ENCODE measurements around the gene ELK3.

The ELK3 gene

DNA sequence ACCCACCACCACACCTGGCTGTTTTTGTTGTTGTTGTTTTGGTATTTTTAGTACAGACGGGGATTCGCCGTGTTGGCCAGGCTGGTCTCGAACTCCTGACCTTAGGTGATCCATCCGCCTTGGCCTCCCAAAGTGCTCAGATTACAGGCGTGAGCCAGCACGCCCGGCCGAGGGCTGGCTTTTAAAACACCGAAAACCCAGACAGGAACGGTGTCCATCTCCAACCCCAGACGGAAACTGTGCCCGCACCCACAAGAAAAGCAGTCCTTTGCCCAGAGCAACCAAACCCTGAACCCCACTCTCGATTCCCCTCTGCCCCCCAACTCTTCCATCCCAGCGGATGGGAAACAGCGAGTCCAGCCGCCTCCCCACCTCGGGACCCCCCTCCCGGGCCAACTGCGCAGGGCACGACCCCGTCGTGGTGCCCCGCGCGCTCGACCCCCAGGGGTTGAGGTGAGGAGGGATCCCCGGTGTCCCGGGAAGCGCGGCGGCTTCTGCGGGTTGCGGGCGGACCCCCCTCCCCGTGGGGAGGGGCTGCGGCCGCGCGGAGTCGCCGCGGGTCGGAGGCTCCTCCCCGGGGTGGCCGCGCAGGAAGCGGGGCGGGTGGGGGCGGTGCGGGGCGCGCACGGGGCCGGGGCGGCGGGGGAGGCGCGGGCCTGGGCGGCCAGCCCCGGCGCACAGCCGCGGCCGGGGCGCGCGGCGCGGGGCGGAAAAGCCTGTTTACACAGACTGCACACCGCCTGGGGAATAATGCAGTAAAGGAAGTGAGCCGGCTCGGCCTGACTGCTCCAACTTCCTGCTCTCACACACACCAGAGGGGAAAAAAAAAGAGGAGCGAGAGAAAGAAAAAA, at the start of gene ELK3:
ELK3 (plus strand) TSS at position 651 of the 851 bp plus-strand sequence.
- peak; percentile 77 for DNase-seq (ENCODE audit: low spot score)

DNA sequence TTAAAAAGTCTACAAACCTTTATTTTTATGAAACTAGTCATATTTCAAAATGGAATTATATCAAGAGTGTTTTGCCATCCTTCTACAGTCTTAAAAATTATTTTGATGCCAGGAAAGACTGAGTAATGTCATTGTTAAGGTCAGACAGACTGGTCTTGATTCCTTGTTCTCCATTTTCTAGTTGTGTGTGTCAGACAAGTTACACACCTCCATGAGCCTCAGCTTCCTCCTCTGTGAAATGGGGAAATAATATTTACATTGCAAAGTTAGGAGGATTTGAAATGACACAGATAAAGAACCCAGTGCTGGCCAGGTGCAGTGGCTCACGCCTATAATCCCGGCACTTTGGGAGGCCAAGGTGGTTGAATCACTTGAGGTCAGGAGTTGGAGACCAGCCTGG, 47.4 kb upstream of the ELK3 start:
- DNase-seq (ENCODE audit: low spot score), result peak; percentile 44

DNA sequence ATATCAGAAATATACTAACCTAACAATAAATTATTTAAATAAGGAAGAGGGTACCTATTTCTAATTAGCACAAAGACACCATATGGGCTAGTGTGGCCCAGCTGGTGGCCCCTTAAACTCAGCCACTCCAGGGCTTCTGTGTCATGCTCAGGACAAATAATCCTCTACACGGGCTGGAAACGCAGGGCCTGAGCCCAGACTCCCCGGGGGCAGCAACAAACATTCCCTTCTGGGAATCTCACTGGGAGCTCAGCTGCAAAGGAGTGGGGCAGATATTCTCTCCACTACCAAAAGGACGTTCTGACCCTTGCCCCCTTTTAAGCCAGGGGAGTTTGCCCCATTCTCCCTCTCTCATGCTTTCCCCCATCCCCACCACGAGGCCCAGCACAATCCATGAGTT, 43.7 kb upstream of the ELK3 start:
- no peak for DNase-seq (ENCODE audit: low spot score)

DNA sequence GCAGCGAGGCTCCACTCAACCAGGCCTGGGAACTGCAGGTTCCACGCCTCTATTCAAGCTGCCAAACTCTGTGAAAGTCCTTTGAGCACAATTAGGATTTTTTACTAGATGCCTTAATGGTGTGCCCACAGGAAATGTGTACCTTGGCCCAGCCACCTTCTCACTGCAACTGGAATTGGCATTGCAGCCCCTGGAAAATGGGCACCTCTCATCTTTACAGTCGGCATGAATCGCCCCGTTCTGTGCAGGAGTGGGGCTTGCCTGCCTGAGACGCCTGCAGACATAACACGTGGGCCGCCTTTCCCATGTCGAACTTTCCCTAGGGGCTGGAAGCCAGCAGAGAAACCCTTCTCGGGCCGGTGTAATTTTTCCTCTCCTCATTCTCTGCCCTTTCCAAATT, 42.0 kb upstream of the ELK3 start:
- DNase-seq (ENCODE audit: low spot score), result no peak

DNA sequence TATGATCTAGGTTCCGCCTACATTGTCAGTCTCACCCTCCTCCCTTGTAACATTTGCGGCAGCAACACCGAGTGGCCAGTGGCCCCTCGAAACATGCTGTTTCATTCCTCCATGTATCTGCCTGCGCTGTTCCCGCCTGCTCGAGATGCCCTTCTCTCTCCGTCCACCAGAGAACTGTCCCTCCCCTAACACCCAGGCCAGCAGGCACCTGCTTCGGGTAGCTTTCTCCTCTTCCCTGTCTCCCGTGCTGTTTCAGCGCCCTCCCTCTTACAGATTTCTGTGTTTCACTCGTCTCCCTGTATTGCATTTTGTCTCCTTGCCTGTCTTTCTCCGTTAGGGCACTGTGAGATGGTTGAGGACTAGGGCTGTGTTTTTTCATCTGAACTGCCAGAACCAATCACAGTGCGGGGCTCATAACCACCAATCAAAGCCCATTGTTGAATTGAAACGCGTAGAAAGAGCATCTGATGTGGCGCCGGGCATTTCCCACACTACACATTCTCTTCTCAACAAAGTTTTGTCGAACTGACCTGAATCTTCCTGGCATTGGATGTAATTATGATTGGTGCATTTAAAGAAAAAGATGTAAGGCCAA, 40.9 kb upstream of the ELK3 start:
- no peak for DNase-seq (ENCODE audit: low spot score)

DNA sequence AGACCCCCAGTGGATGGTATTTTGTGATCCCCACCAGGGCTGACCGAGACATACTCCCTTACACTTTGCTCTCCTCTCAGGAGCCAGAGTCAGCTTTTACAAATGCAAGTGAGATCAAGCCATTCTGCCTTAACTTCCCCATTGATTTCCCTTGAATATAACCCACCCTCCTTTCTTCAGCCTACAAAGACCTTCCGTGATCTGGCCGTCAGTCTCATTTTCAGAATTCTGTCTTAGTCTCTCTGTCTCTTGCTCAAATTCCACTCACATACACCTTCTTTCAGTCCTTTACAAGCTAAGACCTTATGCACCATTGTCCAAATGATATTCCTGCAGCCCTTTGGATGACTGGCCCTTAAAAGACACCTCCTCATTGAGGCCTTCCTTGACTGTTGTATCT, 39.0 kb upstream of the ELK3 start:
- DNase-seq (ENCODE audit: low spot score), result no peak

DNA sequence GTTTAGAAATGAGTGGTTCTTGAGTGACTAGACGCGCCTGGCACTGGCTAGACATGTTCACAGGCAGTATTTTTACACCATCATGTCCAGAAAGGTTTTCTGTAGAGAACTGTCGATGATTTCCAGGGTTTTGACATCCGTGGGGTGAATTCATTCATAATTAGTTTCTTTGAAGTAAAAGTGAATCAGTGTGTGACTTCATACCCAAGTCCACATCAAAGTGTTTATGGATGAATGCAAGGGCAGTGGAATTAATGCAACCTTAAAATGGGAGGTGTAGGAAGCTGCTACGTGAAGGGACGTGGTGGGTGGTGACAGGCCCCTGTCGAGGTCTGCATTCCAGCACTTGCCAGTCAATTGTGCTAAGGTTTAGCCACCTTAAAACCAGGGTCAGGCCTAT, 38.4 kb upstream of the ELK3 start:
- no peak for DNase-seq (ENCODE audit: low spot score)

DNA sequence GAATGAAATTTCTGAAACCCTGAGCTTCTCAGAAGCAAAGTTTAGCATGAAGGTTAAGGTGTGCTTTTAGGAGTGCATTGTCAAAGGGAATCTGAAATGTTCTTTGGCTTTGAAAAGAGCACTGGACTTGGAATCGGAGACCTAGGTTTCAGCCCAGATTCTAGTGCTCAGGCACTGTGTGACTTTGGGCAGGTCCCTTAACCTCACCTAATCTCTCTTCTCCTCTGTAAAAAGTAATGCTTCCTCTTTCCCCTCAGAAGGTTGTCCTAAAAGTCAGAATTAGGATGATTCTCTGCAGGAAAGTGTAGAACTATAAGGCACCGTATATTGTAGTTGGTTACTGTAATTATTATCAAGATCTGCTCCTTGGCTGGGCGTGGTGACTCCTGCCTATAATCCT, 38.0 kb upstream of the ELK3 start:
- no peak for DNase-seq (ENCODE audit: low spot score)

DNA sequence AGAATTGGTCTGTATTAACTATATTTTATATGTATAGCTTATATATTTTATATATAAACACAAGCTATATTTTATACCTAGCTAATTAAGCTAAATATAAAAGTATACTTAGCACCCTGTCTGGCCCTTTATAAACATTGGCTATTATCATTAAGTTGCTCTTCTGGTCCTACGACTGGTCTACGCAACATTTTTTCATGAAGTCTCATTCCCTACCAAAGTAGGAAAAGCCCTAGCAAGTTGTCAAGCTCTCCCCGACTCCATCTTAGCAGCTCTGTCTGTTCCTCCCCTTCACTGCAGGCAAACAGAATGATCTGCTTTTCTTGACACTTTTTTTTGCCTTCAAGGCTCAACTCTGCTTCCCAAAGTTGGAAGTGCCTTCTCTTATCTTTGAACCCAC, 36.7 kb upstream of the ELK3 start:
- DNase-seq (ENCODE audit: low spot score), result no peak

DNA sequence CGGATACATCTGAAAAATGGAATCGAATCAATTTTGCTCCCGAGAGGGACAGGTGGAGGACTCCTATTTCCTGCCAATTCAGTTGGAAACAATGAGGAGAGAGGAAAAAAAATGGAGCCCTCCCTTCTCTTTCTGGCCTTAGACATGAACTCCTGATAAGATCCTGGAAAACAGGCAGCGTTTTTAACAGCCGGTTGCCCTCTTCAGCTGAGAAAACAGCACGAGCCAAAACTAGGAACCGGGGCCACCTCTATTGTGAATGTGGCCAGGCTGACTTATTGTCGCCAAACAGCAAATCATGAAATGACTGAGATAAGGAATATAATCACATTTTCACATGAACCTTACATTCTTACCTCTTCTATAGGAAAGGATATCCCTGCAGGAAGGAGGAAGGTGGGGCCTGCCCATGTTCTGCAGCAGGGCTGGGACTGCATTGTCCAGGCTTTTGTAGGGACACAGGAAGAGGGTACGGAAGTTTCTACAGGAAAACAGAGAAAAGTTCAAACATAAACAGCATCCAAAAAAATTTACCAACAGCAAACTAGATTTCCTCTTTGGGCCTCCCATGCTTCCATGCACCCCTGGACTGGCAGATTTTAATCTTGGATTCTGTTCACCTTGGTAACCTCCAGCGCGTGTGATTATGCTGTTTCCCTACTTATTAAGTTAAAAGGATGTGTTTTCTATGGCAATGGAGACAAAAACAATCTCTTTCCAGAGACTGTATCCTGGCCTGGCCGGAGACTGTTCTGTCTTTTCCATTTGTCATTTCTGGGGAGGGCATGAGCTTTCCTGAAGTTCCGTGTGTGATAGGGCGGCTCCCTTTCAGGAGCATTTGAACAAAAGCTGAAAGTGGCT, 29.0 kb upstream of the ELK3 start:
- DNase-seq (ENCODE audit: low spot score), result no peak

DNA sequence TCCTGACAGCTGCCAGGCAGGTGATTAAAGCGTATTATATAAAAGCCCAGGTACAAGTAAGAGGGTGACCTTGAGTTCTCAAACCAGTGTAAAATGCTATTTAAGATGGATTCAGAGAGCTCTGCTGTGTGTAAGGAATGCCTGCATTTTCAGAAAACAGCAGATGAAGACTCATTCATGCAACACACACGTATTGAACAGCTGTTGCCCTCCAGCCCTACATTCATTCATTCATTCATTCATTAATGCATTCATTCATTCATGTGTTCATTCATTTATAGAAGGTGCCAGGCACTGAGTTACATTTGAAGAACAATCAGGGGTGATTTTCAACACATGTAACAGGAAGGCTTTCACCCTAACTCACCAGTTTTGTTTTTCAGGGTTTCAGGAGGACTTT, 27.4 kb upstream of the ELK3 start:
- no peak for DNase-seq (ENCODE audit: low spot score)

DNA sequence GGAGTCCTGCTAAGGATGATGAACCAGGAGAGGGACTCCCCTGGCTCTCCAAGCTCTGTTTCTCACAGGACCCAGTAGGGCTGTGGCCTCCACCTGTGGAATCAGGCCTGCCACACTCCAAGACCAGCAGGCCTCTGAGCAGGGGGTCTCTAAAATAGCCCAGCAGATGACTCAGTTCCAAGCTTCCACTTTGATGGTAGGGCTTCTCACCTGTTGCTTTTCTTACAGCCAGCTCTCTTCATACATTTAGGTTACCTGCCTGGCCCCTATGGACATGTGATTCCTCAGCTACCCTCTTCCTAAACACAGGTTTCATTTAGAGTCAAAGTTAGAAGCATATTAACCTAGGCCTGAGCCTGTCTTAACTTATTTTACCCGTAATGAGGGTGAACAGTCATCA, 26.7 kb upstream of the ELK3 start:
- no peak for DNase-seq (ENCODE audit: low spot score)

DNA sequence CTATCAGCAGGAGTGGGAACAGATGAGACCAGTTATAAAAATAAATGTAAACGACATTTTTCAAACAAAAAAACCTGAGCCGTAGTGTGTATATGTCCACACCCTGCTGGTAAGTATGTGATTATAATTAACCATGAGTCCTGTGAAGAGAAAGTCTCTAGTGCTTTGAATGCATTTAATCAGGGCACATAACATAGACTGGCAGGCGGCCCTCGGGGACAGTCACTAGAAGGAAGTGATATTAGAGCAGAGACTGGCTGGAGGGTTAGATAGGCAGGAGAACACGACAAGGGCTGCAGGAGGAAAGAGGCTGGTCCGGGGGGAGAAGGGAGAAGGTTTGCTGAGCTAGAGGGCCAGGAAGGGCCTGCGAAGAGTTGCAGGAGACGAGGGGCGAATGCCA, 23.8 kb upstream of the ELK3 start:
- peak; percentile 60 for DNase-seq (ENCODE audit: low spot score)

DNA sequence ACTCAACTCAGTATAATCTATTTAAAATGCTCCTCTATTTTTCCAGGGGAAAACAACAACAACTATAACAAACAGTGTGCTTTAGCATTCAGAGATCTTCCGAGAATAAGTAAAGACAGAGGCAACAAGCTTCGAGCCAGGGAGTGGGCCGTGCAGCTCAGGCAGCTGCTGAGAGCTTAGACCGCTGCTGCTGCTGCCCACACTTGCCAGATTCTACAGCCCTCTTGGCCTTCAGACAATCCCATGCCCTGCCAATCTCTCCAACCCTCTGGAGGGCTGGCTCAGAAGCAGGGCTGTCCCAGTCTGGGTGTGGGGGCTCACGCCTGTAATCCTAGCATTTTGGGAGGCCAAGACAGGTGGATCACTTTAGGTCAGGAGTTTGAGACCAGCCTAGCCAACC, 23.4 kb upstream of the ELK3 start:
- DNase-seq (ENCODE audit: low spot score), result no peak

DNA sequence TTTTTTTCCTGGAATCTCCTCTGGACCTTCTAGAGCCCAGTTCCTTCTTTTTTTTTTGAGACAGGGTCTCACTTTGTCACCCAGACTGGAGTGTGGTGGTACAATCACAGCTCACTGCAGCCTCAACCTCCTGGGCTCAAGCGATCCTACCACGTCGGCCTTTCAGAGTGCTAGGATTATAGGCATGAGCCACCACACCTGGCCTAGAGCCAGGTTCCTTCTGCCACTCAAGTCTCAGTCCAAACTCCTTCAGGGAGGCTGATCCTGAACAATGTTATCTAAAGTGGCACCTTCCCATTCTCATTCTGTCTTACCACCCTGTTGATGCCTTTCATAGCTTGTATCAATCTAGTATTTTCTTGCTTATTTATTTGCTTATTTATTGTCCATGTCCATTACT, 22.3 kb upstream of the ELK3 start:
- DNase-seq (ENCODE audit: low spot score), result no peak

DNA sequence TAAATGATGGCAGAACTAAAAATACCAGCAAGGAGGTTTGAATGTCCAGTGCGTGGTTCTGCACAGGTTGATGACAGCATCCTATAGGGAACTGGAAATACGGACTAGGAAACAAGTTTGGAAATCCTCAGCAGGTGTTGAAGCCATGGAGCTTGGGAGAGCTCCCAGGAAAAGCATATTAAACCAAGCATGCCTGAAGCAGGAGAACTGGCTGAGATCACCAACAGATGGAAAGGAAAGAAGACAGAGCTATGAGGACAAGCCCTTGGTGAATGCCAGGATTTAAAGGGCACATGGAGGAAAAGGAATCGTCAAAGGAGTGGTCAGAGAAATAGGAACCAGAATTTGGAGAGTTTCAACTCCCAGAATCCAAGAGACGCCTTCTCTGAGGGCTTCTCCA, 21.2 kb upstream of the ELK3 start:
- DNase-seq (ENCODE audit: low spot score), result no peak

DNA sequence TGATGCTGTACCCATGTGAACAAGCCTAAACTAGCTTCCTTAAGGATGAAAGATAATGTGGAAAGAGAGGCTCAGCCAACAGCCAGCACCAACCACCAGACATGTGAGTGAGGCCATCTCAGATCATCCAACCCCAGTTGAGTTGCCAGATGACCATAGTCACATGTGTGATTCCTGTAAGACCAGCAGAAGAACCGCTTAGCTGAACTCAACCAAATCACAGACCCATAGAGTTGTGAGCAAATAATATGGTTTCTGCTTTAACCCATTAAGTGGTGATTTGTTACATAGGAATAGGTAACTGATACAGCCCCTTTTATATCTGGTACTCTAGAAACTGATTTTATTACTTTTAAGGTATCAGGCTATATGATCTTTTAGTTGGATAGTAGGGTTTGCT, 17.6 kb upstream of the ELK3 start:
- DNase-seq (ENCODE audit: low spot score), result no peak

DNA sequence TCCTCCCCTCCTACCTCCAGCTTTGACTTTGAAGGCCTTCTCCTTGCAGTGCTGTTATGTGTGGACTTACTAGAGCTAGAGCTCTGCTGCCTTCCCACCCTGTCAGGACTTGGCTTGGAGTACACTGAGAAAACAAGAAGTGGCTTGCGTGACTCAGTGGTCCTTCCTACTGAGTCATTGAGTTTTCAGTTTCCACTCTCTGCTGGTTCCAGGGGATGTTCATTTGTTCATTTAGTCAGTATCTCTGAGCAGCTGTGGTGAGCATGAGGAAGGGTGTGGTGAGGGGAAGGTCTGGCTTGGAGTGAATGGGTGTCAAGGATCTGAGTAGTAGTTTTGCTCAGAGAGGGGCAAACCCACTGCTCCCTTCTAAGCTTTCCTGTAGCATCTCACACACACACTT, 17.2 kb upstream of the ELK3 start:
- no peak for DNase-seq (ENCODE audit: low spot score)

DNA sequence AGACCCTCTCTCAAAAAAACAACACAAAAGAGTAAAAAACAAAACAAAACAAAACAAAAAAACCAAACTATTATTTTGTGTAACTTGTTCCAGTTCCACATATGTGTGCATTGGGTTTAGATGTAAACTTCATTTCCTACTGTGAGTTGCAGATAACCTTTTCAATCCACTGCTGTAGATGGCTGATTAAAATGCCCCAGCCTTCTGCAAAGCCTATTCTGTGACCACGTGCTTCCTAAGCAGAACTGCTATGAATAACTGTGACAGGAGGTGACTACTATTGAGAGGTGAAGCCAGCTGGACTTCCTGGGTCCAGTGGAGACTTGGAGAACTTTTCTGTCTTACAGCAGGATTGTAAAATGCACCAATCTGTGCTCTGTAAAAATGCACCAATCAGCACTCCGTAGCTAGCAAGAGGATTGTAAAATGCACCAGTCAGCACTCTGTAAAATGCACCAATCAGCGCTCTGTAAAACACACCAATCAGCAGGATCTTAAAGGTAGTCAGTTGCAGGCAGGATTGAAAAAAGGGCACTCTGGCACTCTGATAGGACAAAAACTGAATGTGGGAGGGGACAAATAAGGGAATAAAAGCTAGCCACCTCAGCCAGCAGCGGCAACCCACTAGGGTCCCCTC, 10.3 kb upstream of the ELK3 start:
- DNase-seq (ENCODE audit: low spot score), result no peak

DNA sequence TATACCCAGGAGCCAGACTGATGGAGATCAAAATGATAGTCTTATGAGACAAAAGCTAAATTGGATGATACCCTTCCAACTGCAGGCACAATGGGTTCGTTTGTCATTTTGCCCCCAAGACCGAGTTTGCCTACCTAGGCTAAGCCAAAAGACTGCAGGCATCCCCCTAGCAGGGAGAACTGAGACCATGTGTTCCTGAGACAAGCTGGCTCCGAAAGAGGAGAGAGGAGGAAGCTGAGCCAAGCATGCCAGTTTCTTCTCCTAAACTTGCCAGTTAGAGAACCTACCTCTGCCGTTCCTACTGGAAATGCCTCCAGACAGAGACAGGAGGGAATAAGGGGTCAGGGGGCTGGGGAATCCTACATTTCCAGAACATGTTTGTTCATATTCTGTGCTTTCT, 8.3 kb upstream of the ELK3 start:
- no peak for DNase-seq (ENCODE audit: low spot score)

DNA sequence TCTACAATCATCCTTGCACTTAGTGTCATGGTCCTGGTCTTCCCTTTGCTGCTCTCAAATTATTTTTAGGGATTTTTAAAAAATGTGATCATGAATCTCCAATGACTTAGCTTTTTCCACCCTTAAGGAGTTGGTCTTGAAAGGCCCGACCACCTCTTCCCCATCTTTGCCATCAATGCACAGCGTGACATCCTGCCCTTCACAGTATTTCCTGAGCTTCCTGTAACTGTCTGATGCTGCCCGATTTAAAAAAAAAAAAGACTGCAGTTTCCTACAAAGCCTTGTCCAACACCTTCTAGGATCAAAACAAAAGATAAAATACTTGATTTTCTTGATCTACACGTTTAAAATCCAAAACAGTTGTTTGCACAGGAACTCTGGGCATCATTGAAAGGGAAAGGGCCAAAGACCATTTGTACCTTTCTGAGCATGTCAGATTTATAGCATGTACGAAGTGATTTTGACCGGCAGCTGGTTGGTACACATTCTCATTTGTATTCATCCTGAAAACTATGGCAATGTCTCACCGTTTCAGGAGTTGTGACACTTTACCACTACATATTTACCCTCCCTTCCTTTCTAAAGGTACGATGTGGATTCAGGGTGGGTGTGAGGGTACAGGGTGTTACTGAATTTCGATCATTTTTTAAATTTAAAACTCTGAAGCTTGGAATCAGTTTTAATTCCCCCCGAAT, 7.4 kb upstream of the ELK3 start:
- DNase-seq (ENCODE audit: low spot score), result no peak

DNA sequence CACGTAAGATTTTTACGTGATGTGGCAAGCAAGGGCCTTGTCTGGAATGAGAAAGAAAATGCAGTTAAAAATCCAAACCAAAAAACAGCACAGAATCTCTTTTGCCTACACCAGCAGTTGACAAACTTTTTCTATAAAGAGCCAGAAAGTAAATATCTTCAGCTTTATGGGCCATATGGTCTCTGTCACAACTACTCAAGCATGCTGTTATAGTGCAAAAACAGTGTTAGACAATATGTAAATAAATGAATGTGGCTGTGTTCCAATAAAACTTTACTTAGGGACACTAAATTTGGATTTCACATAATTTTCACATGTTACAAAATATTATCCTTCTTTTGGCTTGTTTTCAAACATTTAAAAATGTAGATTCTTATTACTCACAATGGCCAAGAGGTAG, 6.2 kb upstream of the ELK3 start:
- no peak for DNase-seq (ENCODE audit: low spot score)
